HepG2 (cell line): ENCODE data around the gene FMNL2. TPM values are rescaled to one million over a fixed set of nuclear protein-coding genes. Genes with fewer than 3 reads are reported as not detected.
A peak's percentile ranks its signal among the peaks of the same experiment; 100 is the strongest.

Source experiments
- ATAC-seq: fragments of 200-7000 bp; cut with Tn5 transposase; 3 replicates; pipeline ENCODE4 v1.9.1; 2020; ENCODE audit warnings: mild to moderate bottlenecking, moderate library complexity
- BruUV-seq: library from RNA; stranded (reverse); fragments of 400-500 nt; replicated peaks from 2 replicates; lab custom pipeline; 2021; lab: Mats Ljungman, UMichigan
- CTCF ChIA-PET: fragments of 300-600 bp; formaldehyde crosslinking; extraction: SDS; loops from one replicate; lab custom pipeline; 2021; ENCODE audit warnings: low total read pairs, inconsistent platforms, low intra/inter-chr PET ratio; lab: Yijun Ruan, JAX
- POLR2A ChIA-PET: fragments of 350-600 bp; sonication (Branson Sonifier 250); formaldehyde crosslinking; loops from one replicate; lab custom pipeline; 2020; ENCODE audit warnings: antibody characterized with exemption, inconsistent platforms; lab: Yijun Ruan, JAX
- DNase-seq: peaks from one replicate; pipeline ENCODE4 v3.0.0-alpha.2; 2015; ENCODE audit warnings: low spot score
- FAIRE-seq: peaks from 3 replicates; lab custom pipeline; 2011; peaks lifted over from hg19 to GRCh38; lab: Jason Lieb, UNC
- H2AFZ ChIP-seq: one replicate; pipeline ENCODE4 v1.6.1; 2011; ENCODE audit warnings: low read length, inconsistent platforms
- H3K27ac ChIP-seq: fragments of 300-600 bp; 3 replicates; pipeline ENCODE4 v1.8.0; 2011; ENCODE audit warnings: mixed run types, mild to moderate bottlenecking, mixed read lengths, low read length, inconsistent platforms; ENCODE audit not compliant: insufficient read depth; ENCODE audit errors: extremely low read length
- H3K27me3 ChIP-seq, 2 experiments: fragments of 200-600 bp in 1 of 2; 2 replicates in 1 of 2; 3 replicates in 1 of 2; pipeline versions ENCODE4 v1.6.0 to v1.8.0; 2011; ENCODE audit warnings: low read length in 2 of 2, mild to moderate bottlenecking in 2 of 2, moderate library complexity in 2 of 2, inconsistent platforms in 1 of 2; ENCODE audit not compliant: insufficient read depth in 2 of 2, control insufficient read depth in 1 of 2
- H3K36me3 ChIP-seq, 2 experiments: fragments of 200-600 bp in 1 of 2; replicated peaks in 1 of 2; 2 replicates in 1 of 2; 3 replicates in 1 of 2; pipeline versions ENCODE4 v1.5.1 to v1.8.0; 2011; ENCODE audit warnings: low read length in 2 of 2, inconsistent platforms in 1 of 2; ENCODE audit not compliant: insufficient read depth in 2 of 2, control insufficient read depth in 1 of 2
- H3K4me1 ChIP-seq: 2 replicates; pipeline ENCODE4 v1.5.1; 2012; ENCODE audit warnings: low read length, inconsistent platforms; ENCODE audit not compliant: insufficient read depth
- H3K4me2 ChIP-seq: 2 replicates; pipeline ENCODE4 v1.6.0; 2011; ENCODE audit warnings: low read depth, low read length, inconsistent platforms
- H3K4me3 ChIP-seq, 3 experiments: fragments of 200-600 bp in 1 of 3; sonication (generic), shearing (Covaris generic) in 1 of 3; replicated peaks in 1 of 3; 2 replicates each; pipeline ENCODE4 v1.5.1; 2011 to 2016; ENCODE audit warnings: low read length in 3 of 3, inconsistent platforms in 2 of 3, low read depth in 2 of 3, mild to moderate bottlenecking in 2 of 3, control low read depth in 1 of 3, mixed read lengths in 1 of 3; ENCODE audit not compliant: insufficient read depth in 1 of 3
- H3K79me2 ChIP-seq: one replicate; pipeline ENCODE4 v1.6.1; 2011; ENCODE audit warnings: low read length, inconsistent platforms; ENCODE audit not compliant: insufficient read depth
- H3K9ac ChIP-seq: 2 replicates; pipeline ENCODE4 v1.6.0; 2011; ENCODE audit warnings: mild to moderate bottlenecking, low read depth, low read length, inconsistent platforms; ENCODE audit not compliant: insufficient read depth
- H3K9me3 ChIP-seq: 2 replicates; pipeline ENCODE4 v1.5.1; 2012; ENCODE audit warnings: mild to moderate bottlenecking, low read length
- H4K20me1 ChIP-seq: 2 replicates; pipeline ENCODE4 v1.6.0; 2011; ENCODE audit warnings: inconsistent platforms, mild to moderate bottlenecking, low read length, moderate library complexity; ENCODE audit not compliant: insufficient read depth
- ARID2 ChIP-seq: sonication (generic); formaldehyde crosslinking; IDR thresholded peaks from 2 replicates; pipeline ENCODE4 v1.8.1; 2022; ENCODE audit warnings: mild to moderate bottlenecking, missing genetic modification reagents, borderline replicate concordance
- CREM ChIP-seq, 2 experiments: sonication (generic) in 1 of 2; formaldehyde crosslinking in 1 of 2; IDR thresholded peaks; 2 replicates each; pipeline versions ENCODE4 v1.4.0 to v1.6.1; 2016 to 2020; ENCODE audit warnings: antibody characterized with exemption in 1 of 2, mild to moderate bottlenecking in 1 of 2, missing genetic modification reagents in 1 of 2
- DPF2 ChIP-seq: sonication (generic); formaldehyde crosslinking; IDR thresholded peaks from 2 replicates; pipeline ENCODE4 v1.4.0; 2020; ENCODE audit warnings: mild to moderate bottlenecking, low read depth, missing genetic modification reagents, borderline replicate concordance
- FOXA1 ChIP-seq, 2 experiments: fragments of 450-650 bp in 1 of 2; sonication (generic) in 1 of 2; formaldehyde crosslinking in 1 of 2; IDR thresholded peaks; 2 replicates each; pipeline versions ENCODE4 v1.4.0 to v1.6.1; 2016 to 2020; ENCODE audit warnings: missing genetic modification reagents in 1 of 2
- MBNL3 ChIP-seq: fragments of 250-450 bp; sonication (Bioruptor Pico); conservative IDR thresholded peaks from 2 replicates; pipeline ENCODE4 v1.8.0; 2022; ENCODE audit warnings: mild to moderate bottlenecking, inconsistent platforms
- RBM39 ChIP-seq: fragments of 200-400 bp; formaldehyde crosslinking; IDR thresholded peaks from one replicate; pipeline ENCODE4 v1.6.1; 2018; ENCODE audit warnings: antibody characterized with exemption, mild to moderate bottlenecking, low read depth, low read length; ENCODE audit not compliant: poor library complexity, severe bottlenecking
- REXO4 ChIP-seq: sonication (generic); formaldehyde crosslinking; IDR thresholded peaks from 2 replicates; pipeline ENCODE4 v1.8.0; 2022; ENCODE audit warnings: missing genetic modification reagents, mild to moderate bottlenecking, borderline replicate concordance
- SIX1 ChIP-seq: sonication (generic); formaldehyde crosslinking; IDR thresholded peaks from 2 replicates; pipeline ENCODE4 v1.4.0; 2020; ENCODE audit warnings: missing genetic modification reagents, borderline replicate concordance
- U2AF2 ChIP-seq: fragments of 200-400 bp; formaldehyde crosslinking; IDR thresholded peaks from 2 replicates; pipeline ENCODE4 v1.6.1; 2017; ENCODE audit warnings: low read depth, mild to moderate bottlenecking, low read length
- ZNF24 ChIP-seq: fragments of 450-650 bp; IDR thresholded peaks from 2 replicates; pipeline ENCODE4 v1.6.1; 2017; ENCODE audit warnings: antibody characterized with exemption, mild to moderate bottlenecking
- ZNF274 ChIP-seq: sonication (generic); formaldehyde crosslinking; IDR thresholded peaks from 2 replicates; pipeline ENCODE4 v1.5.1; 2020; ENCODE audit warnings: mild to moderate bottlenecking, missing genetic modification reagents
- ZNF30 ChIP-seq: sonication (generic); formaldehyde crosslinking; IDR thresholded peaks from 2 replicates; pipeline ENCODE4 v1.5.0; 2020; ENCODE audit warnings: mild to moderate bottlenecking, missing genetic modification reagents
- ZNF317 ChIP-seq: sonication (generic); formaldehyde crosslinking; IDR thresholded peaks from 2 replicates; pipeline ENCODE4 v1.5.0; 2020; ENCODE audit warnings: mild to moderate bottlenecking, missing genetic modification reagents
- WGBS: methylation state at CpG from one replicate; pipeline ENCODE4 v1.1.6; 2017; ENCODE audit warnings: low lambda C conversion rate; 5-methylcytosine and 5-hydroxymethylcytosine counted together
- in situ Hi-C: cut with HindIII; loops from 2 replicates; pipeline ENCODE4 v1.10.0; 2017; ENCODE audit warnings: low pct_unique_long_range_greater_than_20kb; ENCODE audit not compliant: extremely low pct_ligation_motif_present
- intact Hi-C: fragments of 100-400 bp; cut with micrococcal nuclease; formaldehyde crosslinking; loops from one replicate; pipeline ENCODE4 v1.10.0; 2022; ENCODE audit not compliant: unreplicated experiment
- polyA plus RNA-seq, 8 experiments: library from polyadenylated mRNA; depleted of rRNA in 3 of 8; stranded (reverse) in 7 of 8; unstranded in 1 of 8; fragments of >200 nt; fragmentation: Illumina TruSeq in 4 of 8; extraction: Trizol in 4 of 8; gene quantifications; 2 replicates each; pipeline versions ENCODE4 v1.2.1 to v1.2.3, GENCODE V29; 2011 to 2016; ENCODE audit warnings: low read depth in 4 of 8, missing spikeins in 1 of 8, mixed read lengths in 1 of 8; ENCODE audit not compliant: insufficient read depth in 1 of 8
- total RNA-seq, 5 experiments: library from RNA; depleted of rRNA; stranded (reverse); fragments of >200 nt; fragmentation: Illumina TruSeq; extraction: Trizol; gene quantifications; 2 replicates each; pipeline ENCODE4 v1.2.3, GENCODE V29; 2016; ENCODE audit warnings: low read depth in 1 of 5
- TF ChIP-seq, protein P1 (sequence below): sonication (generic); formaldehyde crosslinking; IDR thresholded peaks from 2 replicates; pipeline ENCODE4 v1.4.0; 2020; ENCODE audit warnings: mild to moderate bottlenecking, missing genetic modification reagents
- TF ChIP-seq, protein P2 (sequence below): sonication (generic); formaldehyde crosslinking; IDR thresholded peaks from 2 replicates; pipeline ENCODE4 v1.8.1; 2023; ENCODE audit warnings: mild to moderate bottlenecking, missing genetic modification reagents
- TF ChIP-seq, protein P3 (sequence below): sonication (generic); formaldehyde crosslinking; IDR thresholded peaks from 2 replicates; pipeline ENCODE4 v1.5.1; 2020; ENCODE audit warnings: mild to moderate bottlenecking, moderate library complexity, missing genetic modification reagents
- TF ChIP-seq, protein P4 (sequence below): sonication (generic); formaldehyde crosslinking; IDR thresholded peaks from 2 replicates; pipeline ENCODE4 v1.8.1; 2023; ENCODE audit warnings: mild to moderate bottlenecking, moderate library complexity, missing genetic modification reagents

FMNL2 gene
- total and polyA plus RNA-seq, 2 of the 13 experiments (the other 11 are each of a cell fraction or from before 2014, with no cell fraction given) = 66.5 to 67.7 TPM

DNA sequence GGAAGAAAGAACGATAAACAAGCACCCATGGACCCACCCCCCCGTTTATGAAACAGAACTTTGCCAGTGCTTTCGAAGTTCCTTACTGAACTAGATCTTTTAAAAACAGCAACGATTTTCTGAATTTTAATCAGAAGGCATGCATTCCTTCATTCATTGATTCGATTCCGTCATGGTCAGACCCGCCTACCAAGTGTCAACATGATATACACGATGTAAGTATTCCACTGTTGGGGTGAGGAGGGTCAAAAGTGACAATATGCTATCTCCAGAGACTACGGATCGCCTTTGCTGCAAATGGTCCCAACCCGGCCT is 316 bp upstream of the FMNL2 start:
- H3K27ac ChIP-seq = no peak overlapping the region
- H3K9ac ChIP-seq = peak overlapping the region; percentile 87
- in situ Hi-C loops (loop anchor here (5.0 to 10.0 kb wide), 3 partner anchors 78 to 300 kb away; no protein-coding TSS in a partner anchor), intact Hi-C loops (loop anchor here (2.0 to 5.0 kb wide), 8 partner anchors 78 to 297 kb away; no protein-coding TSS in a partner anchor)
- no peaks in the 10 kb centered on the region for H3K36me3 ChIP-seq
- POLR2A ChIA-PET = interaction anchor here (0.6 to 3.1 kb wide), 11 partner anchors 9 to 159 kb away, joined by 3 to 18 read pairs (median 4); partner anchors contain the start of gene STAM2
- H3K9me3 ChIP-seq = no peaks in the 10 kb centered on the region
- DNase-seq = no peak
- no peak for FAIRE-seq
- ATAC-seq = no peak
- H3K79me2 ChIP-seq = peaks cover 46% of the 10 kb centered on the region
- CTCF ChIA-PET = no interaction called here
- peak overlapping the region; percentile 95 to 98 (median 96) for H3K4me3 ChIP-seq
- peaks cover 0 to 21% of the 10 kb centered on the region in 2 experiments; a peak in 4 of 5 replicates for H3K27me3 ChIP-seq
- BruUV-seq = no TSS peak
- peaks cover 35% of the 10 kb centered on the region for H3K4me1 ChIP-seq
- WGBS = under 1% methylated on average over 11 of the region's 11 CpGs
- peak overlapping the region; percentile 99 for H2AFZ ChIP-seq
- H3K4me2 ChIP-seq = peak overlapping the region; percentile 98
- peaks cover 32% of the 10 kb centered on the region; the same call in 1 of the 2 replicates for H4K20me1 ChIP-seq
- TF ChIP-seq RBM39 (no peak), FOXA1 (IDR thresholded peaks at IDR 0.05) (no peak), FOXA1 (CRISPR knock-in tag; IDR thresholded peaks at IDR 0.05) (0 out of 2 replicates have a peak, but pooled peaks have one; percentile 6), CREM (IDR thresholded peaks at IDR 0.05) (peak; percentile 73; the same call in 1 of the 2 replicates), CREM (CRISPR knock-in tag; IDR thresholded peaks at IDR 0.05) (no peak), SIX1 (no peak), DPF2 (CRISPR knock-in tag) (0 out of 2 replicates have a peak, but pooled peaks have one; percentile 25), ZNF30 (0 out of 2 replicates have a peak, but pooled peaks have one; percentile 8), REXO4 (CRISPR knock-in tag) (no peak), ZNF24 (0 out of 2 replicates have a peak, but pooled peaks have one; percentile 40), U2AF2 (no peak), ZNF317 (peak; percentile 14; the same call in 1 of the 2 replicates), ARID2 (CRISPR knock-in tag) (0 out of 2 replicates have a peak, but pooled peaks have one; percentile 45), ZNF274 (CRISPR knock-in tag) (no peak), MBNL3 (no peak)
- TF ChIP-seq, protein P1, sequence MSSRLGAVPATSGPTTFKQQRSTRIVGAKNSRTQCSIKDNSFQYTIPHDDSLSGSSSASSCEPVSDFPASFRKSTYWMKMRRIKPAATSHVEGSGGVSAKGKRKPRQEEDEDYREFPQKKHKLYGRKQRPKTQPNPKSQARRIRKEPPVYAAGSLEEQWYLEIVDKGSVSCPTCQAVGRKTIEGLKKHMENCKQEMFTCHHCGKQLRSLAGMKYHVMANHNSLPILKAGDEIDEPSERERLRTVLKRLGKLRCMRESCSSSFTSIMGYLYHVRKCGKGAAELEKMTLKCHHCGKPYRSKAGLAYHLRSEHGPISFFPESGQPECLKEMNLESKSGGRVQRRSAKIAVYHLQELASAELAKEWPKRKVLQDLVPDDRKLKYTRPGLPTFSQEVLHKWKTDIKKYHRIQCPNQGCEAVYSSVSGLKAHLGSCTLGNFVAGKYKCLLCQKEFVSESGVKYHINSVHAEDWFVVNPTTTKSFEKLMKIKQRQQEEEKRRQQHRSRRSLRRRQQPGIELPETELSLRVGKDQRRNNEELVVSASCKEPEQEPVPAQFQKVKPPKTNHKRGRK (CRISPR knock-in tag) = no peak
- TF ChIP-seq, protein P2, sequence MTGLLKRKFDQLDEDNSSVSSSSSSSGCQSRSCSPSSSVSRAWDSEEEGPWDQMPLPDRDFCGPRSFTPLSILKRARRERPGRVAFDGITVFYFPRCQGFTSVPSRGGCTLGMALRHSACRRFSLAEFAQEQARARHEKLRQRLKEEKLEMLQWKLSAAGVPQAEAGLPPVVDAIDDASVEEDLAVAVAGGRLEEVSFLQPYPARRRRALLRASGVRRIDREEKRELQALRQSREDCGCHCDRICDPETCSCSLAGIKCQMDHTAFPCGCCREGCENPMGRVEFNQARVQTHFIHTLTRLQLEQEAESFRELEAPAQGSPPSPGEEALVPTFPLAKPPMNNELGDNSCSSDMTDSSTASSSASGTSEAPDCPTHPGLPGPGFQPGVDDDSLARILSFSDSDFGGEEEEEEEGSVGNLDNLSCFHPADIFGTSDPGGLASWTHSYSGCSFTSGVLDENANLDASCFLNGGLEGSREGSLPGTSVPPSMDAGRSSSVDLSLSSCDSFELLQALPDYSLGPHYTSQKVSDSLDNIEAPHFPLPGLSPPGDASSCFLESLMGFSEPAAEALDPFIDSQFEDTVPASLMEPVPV (CRISPR knock-in tag) = 0 out of 2 replicates have a peak, but pooled peaks have one; percentile 23
- TF ChIP-seq, protein P3, sequence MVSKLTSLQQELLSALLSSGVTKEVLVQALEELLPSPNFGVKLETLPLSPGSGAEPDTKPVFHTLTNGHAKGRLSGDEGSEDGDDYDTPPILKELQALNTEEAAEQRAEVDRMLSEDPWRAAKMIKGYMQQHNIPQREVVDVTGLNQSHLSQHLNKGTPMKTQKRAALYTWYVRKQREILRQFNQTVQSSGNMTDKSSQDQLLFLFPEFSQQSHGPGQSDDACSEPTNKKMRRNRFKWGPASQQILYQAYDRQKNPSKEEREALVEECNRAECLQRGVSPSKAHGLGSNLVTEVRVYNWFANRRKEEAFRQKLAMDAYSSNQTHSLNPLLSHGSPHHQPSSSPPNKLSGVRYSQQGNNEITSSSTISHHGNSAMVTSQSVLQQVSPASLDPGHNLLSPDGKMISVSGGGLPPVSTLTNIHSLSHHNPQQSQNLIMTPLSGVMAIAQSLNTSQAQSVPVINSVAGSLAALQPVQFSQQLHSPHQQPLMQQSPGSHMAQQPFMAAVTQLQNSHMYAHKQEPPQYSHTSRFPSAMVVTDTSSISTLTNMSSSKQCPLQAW = peak; percentile 71; the same call in 1 of the 2 replicates
- TF ChIP-seq, protein P4, sequence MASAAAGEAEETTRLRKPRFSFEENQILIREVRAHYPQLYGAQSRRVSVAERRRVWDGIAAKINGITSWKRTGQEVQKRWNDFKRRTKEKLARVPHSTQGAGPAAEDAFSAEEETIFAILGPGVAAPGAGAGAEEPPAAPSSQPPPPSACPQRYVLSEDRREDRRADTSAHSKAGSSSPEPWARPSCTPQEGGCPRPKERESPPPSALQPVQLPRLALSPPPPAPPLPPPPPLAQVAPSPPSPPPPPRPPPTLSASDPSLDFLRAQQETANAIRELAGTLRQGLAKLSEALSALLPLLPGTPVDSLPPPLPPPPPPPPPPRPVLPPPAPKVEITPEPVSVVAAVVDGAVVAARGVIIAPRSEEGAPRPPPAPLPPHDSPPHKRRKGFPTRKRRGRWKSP (CRISPR knock-in tag) = peak; percentile 16; the same call in 1 of the 2 replicates
